Panc1 (cell line): ENCODE measurements around the gene GPSM1. TPM values are rescaled to one million over a fixed set of nuclear protein-coding genes. Genes with fewer than 3 reads are reported as not detected.
"Not testable (repeated sequence)": the region's sequence is repeated elsewhere in the genome, so short reads cannot be mapped to it uniquely, and the experiment has no call there.

Experiments
- ATAC-seq: fragments of 200-7000 bp; cut with Tn5 transposase; 2 replicates; pipeline ENCODE4 v1.9.1; 2020; ENCODE audit warnings: mild to moderate bottlenecking, moderate library complexity
- BruUV-seq: library from RNA; stranded (reverse); fragments of 400-500 nt; replicated peaks from 2 replicates; lab custom pipeline; 2021; lab: Mats Ljungman, UMichigan
- CTCF ChIA-PET: fragments of 300-600 bp; sonication (Branson Sonifier 250); formaldehyde crosslinking; loops from one replicate; lab custom pipeline; 2022; ENCODE audit warnings: antibody characterized with exemption; lab: Charles Lee
- POLR2A ChIA-PET: fragments of 300-600 bp; sonication (Branson Sonifier 250); formaldehyde crosslinking; loops from one replicate; lab custom pipeline; 2022; ENCODE audit warnings: antibody characterized with exemption; lab: Charles Lee
- DNase-seq: peaks from one replicate; pipeline ENCODE4 v3.0.0-alpha.2; 2010; ENCODE audit warnings: low read depth, low spot score
- H3K27ac ChIP-seq: 2 replicates; pipeline ENCODE4 v1.5.1; 2011; ENCODE audit warnings: mild to moderate bottlenecking, low read length, inconsistent platforms
- H3K27me3 ChIP-seq: fragments of 200-500 bp; sonication (Bioruptor generic); 2 replicates; pipeline ENCODE4 v1.6.0; 2014; ENCODE audit warnings: low read length, inconsistent platforms; ENCODE audit not compliant: control insufficient read depth, insufficient read depth
- H3K36me3 ChIP-seq: fragments of 200-500 bp; sonication (Bioruptor generic); 2 replicates; pipeline ENCODE4 v1.5.1; 2014; ENCODE audit warnings: inconsistent platforms, mild to moderate bottlenecking, low read length, moderate library complexity; ENCODE audit not compliant: control insufficient read depth, insufficient read depth
- H3K4me1 ChIP-seq: 2 replicates; pipeline ENCODE4 v1.5.1; 2011; ENCODE audit warnings: inconsistent platforms, mild to moderate bottlenecking, low read length, moderate library complexity; ENCODE audit not compliant: control insufficient read depth, insufficient read depth
- H3K4me3 ChIP-seq, 2 experiments: 2 replicates each; pipeline ENCODE4 v1.5.1; 2011 to 2012; ENCODE audit warnings: low read depth in 2 of 2, low read length in 2 of 2, mild to moderate bottlenecking in 2 of 2, inconsistent platforms in 1 of 2, moderate library complexity in 1 of 2
- H3K9me3 ChIP-seq: fragments of 200-500 bp; sonication (Bioruptor generic); 2 replicates; pipeline ENCODE4 v1.5.1; 2014; ENCODE audit warnings: low read depth, mild to moderate bottlenecking, inconsistent platforms, low read length, moderate library complexity; ENCODE audit not compliant: control insufficient read depth, insufficient read depth
- POLR2AphosphoS5 ChIP-seq: IDR thresholded peaks from 2 replicates; pipeline ENCODE4 v1.6.1; 2012; ENCODE audit warnings: mild to moderate bottlenecking, low read depth, low read length, moderate library complexity
- in situ Hi-C: cut with HindIII; loops from 2 replicates; pipeline ENCODE4 v1.10.0; 2016; ENCODE audit warnings: low sequenced_read_pairs, low pct_unique_long_range_greater_than_20kb
- intact Hi-C: fragments of 100-400 bp; cut with micrococcal nuclease; formaldehyde crosslinking; loops from one replicate; pipeline ENCODE4 v1.10.0; 2022; ENCODE audit not compliant: unreplicated experiment
- total RNA-seq: library from RNA; stranded (reverse); gene quantifications from one replicate; pipeline ENCODE4 v1.2.1, GENCODE V29; 2021; ENCODE audit not compliant: unreplicated experiment

The GPSM1 gene
- total RNA-seq, 1 experiment from 2014 or later, result 14.2 TPM

- CTCF ChIA-PET, H3K4me1 ChIP-seq, H3K4me3 ChIP-seq, DNase-seq, BruUV-seq, H3K27me3 ChIP-seq, in situ Hi-C loops, ATAC-seq, H3K27ac ChIP-seq, H3K9me3 ChIP-seq, intact Hi-C loops, H3K36me3 ChIP-seq, POLR2A ChIA-PET: not testable (repeated sequence)
Measured at GRCh38 chr9:136405904-136406303, 78.6 kb downstream of the GPSM1 start.

DNA sequence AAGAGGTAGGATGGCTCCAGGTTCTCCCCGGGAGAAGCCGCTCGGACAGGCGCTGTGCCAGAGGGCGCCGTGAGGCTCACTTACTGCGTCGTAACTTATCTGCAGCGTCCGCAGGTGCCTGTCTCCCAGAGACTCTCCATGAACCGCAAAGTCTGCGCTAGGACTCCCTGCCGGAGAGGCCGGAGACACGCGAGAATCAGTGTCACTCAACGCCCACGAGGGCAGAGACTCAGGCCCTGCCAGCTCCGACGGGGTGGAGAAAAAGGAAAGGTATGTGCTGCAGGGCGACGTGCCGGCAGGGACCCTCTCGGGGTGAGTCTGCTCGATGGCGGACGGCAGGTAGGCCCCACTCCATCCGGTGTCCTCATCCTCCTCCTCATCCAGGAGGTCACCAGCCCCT is 79.7 kb downstream of the GPSM1 start:
- CTCF ChIA-PET, ATAC-seq, H3K4me1 ChIP-seq, intact Hi-C loops, in situ Hi-C loops, DNase-seq, H3K27ac ChIP-seq, H3K4me3 ChIP-seq, POLR2A ChIA-PET, BruUV-seq, H3K27me3 ChIP-seq, H3K9me3 ChIP-seq: not testable (repeated sequence)
- H3K36me3 ChIP-seq, result peaks cover 11% of the 10 kb centered on the region; the same call in 1 of the 2 replicates

GRCh38 chr9:136407911-136408310 is 80.6 kb downstream of the GPSM1 start:
- H3K4me3 ChIP-seq, result no peak overlapping the region
- H3K36me3 ChIP-seq, result peaks cover 13% of the 10 kb centered on the region
- in situ Hi-C loops, result no loop called here
- no peak for TF ChIP-seq POLR2AphosphoS5
- H3K9me3 ChIP-seq, result no peaks in the 10 kb centered on the region
- ATAC-seq, result no peak
- no peak overlapping the region for H3K27ac ChIP-seq
- no peak for DNase-seq
- ChIA-PET CTCF (no interaction called here), POLR2A (no interaction called here)
- peaks cover 6% of the 10 kb centered on the region for H3K4me1 ChIP-seq
- intact Hi-C loops, result no loop called here
- no TSS peak for BruUV-seq
- no peaks in the 10 kb centered on the region for H3K27me3 ChIP-seq

Other genes starting within 250 kb of the GPSM1 start
- 62.0 TPM for gene NACC2, start 232.2 kb upstream of the GPSM1 start, total RNA-seq
- 34.0 TPM for gene TMEM250, start 208.7 kb upstream of the GPSM1 start, total RNA-seq
- 0.13 TPM for gene LHX3, start 122.4 kb upstream of the GPSM1 start, total RNA-seq
- 40.0 TPM for gene QSOX2, start 81.7 kb upstream of the GPSM1 start, total RNA-seq
- not detected for gene CCDC187, start 23.4 kb upstream of the GPSM1 start, total RNA-seq
- 26.5 TPM for gene DNLZ, start 36.2 kb downstream of the GPSM1 start, total RNA-seq
- 1.7 TPM for gene CARD9, start 46.1 kb downstream of the GPSM1 start, total RNA-seq
- gene SNAPC4, start 72.6 kb downstream of the GPSM1 start, total RNA-seq, result 10.8 TPM
- gene ENTR1, start 83.1 kb downstream of the GPSM1 start, total RNA-seq, result 90.8 TPM
- 60.9 TPM for gene PMPCA, start 83.1 kb downstream of the GPSM1 start, total RNA-seq
- gene INPP5E, start 112.3 kb downstream of the GPSM1 start, total RNA-seq, result 14.1 TPM
- gene SEC16A, start 155.5 kb downstream of the GPSM1 start, total RNA-seq, result 76.5 TPM
- 13.4 TPM for gene NOTCH1, start 218.5 kb downstream of the GPSM1 start, total RNA-seq